AG09319 (cell line): Measurements from ENCODE around the gene TMEM30A.

Source experiments
- DNase-seq: peaks from one replicate; pipeline ENCODE4 v3.0.0-alpha.2; 2010; ENCODE audit warnings: low read depth; ENCODE audit errors: extremely low read depth
- CTCF ChIP-seq: IDR thresholded peaks from 2 replicates; pipeline ENCODE4 v1.5.1; 2011; ENCODE audit warnings: low read depth, mild to moderate bottlenecking, inconsistent platforms, low read length, moderate library complexity

Gene TMEM30A

GRCh38 chr6:75272145-75272840 lies 12.3 kb downstream of the TMEM30A start:
- peak; percentile 29 for DNase-seq
- no peak for TF ChIP-seq CTCF

DNA sequence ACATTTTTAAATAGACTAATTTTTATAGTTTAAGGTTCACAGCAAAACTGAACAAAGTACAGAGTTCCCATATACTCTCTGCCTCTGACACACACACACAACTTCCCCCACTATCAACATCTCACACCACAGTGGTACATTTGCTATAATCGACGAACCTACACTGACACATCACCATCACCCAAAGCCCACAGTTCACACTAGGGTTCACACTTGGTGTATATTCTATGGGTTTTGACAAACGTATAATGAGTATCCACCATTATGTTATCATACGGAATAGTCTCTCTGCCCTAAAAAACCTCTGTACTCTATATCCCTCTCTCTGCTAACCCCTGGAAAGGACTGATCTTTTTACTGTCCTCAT lies 15.6 kb downstream of the TMEM30A start:
- no peak for DNase-seq
- no peak for TF ChIP-seq CTCF

- DNase-seq, result no peak
- no peak for TF ChIP-seq CTCF
These were observed 16.2 kb downstream of the TMEM30A start for GRCh38 chr6:75268121-75268987.

DNA sequence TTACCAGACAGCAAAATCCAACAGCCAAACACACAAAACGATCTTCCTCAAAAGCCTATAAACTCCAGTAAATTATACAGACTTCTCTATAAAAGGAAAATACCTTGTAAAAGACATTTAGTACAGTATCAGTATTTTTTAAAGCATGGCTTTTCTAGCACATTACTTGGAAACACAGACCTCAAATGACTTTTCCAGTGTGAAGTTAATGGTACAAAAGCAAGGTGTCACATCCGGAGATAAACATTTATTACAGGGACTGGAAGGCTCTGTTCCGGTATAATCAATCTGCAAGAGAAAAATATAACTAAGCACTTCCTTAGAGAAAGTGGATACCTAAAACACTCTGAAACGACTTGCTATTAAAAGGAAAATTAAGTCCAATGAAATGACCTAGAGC lies 17.1 kb downstream of the TMEM30A start:
- no peak for DNase-seq
- TF ChIP-seq CTCF, result no peak

- TF ChIP-seq CTCF, result peak; percentile 80
- no peak for DNase-seq
These were observed 17.8 kb downstream of the TMEM30A start for GRCh38 chr6:75266716-75267291.

DNA sequence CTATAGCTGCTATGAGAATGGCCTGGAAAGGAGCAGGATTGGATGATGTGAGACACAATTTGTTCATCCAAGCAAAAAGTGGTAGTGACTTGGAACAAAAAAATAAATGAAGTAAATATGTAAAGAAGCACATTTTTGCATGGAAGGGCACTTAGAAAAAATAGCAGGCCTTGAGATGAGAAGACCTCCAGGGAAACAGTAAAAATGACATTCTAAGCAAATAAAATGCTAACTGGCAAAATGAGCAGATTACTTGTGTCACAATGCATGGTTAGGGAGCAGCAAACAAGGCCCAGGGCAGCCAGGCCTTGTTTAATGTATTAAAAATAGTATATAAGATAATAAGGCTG lies 21.2 kb downstream of the TMEM30A start:
- no peak for TF ChIP-seq CTCF
- no peak for DNase-seq

DNA sequence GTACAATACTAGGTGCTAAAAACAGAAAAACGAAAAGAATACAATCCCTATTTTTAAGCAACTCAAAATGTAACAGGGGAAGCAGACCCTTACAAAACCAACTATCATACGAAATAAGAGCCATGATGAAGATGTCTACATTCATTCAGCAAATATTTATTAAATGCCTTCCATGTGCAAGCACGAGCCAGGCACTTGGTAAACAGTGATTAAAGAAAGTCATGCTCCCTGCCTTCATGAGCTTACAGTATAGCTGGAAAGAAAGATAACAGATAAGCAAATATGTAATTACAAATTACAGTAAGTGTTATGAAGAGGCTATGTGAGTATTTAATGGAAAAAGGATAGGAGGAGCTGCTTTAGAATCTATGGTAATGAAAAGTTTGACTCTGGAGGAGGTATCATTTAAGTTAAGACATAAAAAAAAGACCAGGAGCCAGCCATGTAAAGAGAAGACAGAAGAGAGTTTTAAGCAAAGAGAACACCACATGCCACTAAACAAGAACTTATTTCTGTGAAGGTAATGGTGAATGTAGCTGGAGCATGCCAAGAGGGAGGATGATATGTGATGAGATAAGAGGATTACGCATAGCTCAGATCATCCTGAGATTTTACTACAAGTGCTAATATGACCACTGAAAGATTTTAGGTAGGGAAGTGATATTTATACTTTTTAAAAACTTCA lies 21.7 kb downstream of the TMEM30A start:
- TF ChIP-seq CTCF, result no peak
- DNase-seq, result no peak
